HepG2 (cell line): Measurements from ENCODE around the gene HMGN4. TPM values are rescaled to one million over a fixed set of nuclear protein-coding genes. Genes with fewer than 3 reads are reported as not detected.

Source experiments
- BRCA1 ChIP-seq: sonication (generic); formaldehyde crosslinking; IDR thresholded peaks from 2 replicates; pipeline ENCODE4 v1.4.0; 2020; ENCODE audit warnings: missing genetic modification reagents
- CBX2 ChIP-seq, 2 experiments: fragments of 200-600 bp in 1 of 2; sonication (generic); formaldehyde crosslinking in 1 of 2; IDR thresholded peaks; 2 replicates each; pipeline versions ENCODE4 v1.7.0 to v1.8.1; 2018 to 2022; ENCODE audit warnings: low read depth in 2 of 2, low read length in 1 of 2, mild to moderate bottlenecking in 1 of 2, missing genetic modification reagents in 1 of 2
- DNMT1 ChIP-seq: sonication (generic); formaldehyde crosslinking; IDR thresholded peaks from 2 replicates; pipeline ENCODE4 v1.5.1; 2020; ENCODE audit warnings: mild to moderate bottlenecking, missing genetic modification reagents
- EZH2 ChIP-seq: conservative IDR thresholded peaks from 2 replicates; pipeline ENCODE4 v1.6.1; 2012; ENCODE audit warnings: mild to moderate bottlenecking, low read depth, low read length, moderate library complexity
- HHEX ChIP-seq: IDR thresholded peaks from 2 replicates; pipeline ENCODE4 v1.6.1; 2016; ENCODE audit warnings: control low read depth
- HOXA9 ChIP-seq: sonication (generic); formaldehyde crosslinking; IDR thresholded peaks from 2 replicates; pipeline ENCODE4 v1.8.1; 2022; ENCODE audit warnings: missing genetic modification reagents, mild to moderate bottlenecking, moderate library complexity, borderline replicate concordance
- ISL2 ChIP-seq: sonication (generic); formaldehyde crosslinking; IDR thresholded peaks from 2 replicates; pipeline ENCODE4 v1.5.0; 2020; ENCODE audit warnings: missing genetic modification reagents
- KLF12 ChIP-seq: sonication (generic); formaldehyde crosslinking; IDR thresholded peaks from 2 replicates; pipeline ENCODE4 v1.4.0; 2020; ENCODE audit warnings: missing genetic modification reagents, borderline replicate concordance
- MBNL3 ChIP-seq: fragments of 250-450 bp; sonication (Bioruptor Pico); conservative IDR thresholded peaks from 2 replicates; pipeline ENCODE4 v1.8.0; 2022; ENCODE audit warnings: mild to moderate bottlenecking, inconsistent platforms
- MYNN ChIP-seq: sonication (generic); formaldehyde crosslinking; IDR thresholded peaks from 2 replicates; pipeline ENCODE4 v1.4.0; 2020; ENCODE audit warnings: mild to moderate bottlenecking, low read depth, missing genetic modification reagents
- NCOR1 ChIP-seq: fragments of 200-600 bp; sonication (generic); IDR thresholded peaks from 2 replicates; pipeline ENCODE4 v1.7.0; 2017; ENCODE audit warnings: antibody characterized with exemption, low read length, borderline replicate concordance
- PPARG ChIP-seq: conservative IDR thresholded peaks from 2 replicates; pipeline ENCODE4 v1.6.1; 2016; ENCODE audit warnings: missing biosample characterization, missing genetic modification reagents
- SIX1 ChIP-seq: sonication (generic); formaldehyde crosslinking; IDR thresholded peaks from 2 replicates; pipeline ENCODE4 v1.4.0; 2020; ENCODE audit warnings: missing genetic modification reagents, borderline replicate concordance
- SMAD1 ChIP-seq: sonication (generic); formaldehyde crosslinking; IDR thresholded peaks from 2 replicates; pipeline ENCODE4 v1.4.0; 2020; ENCODE audit warnings: missing genetic modification reagents, low read depth, mild to moderate bottlenecking, borderline replicate concordance
- SRF ChIP-seq: IDR thresholded peaks from 2 replicates; pipeline ENCODE4 v1.6.1; 2011; ENCODE audit warnings: mild to moderate bottlenecking, low read depth, low read length, moderate library complexity
- SRSF1 ChIP-seq: fragments of 200-400 bp; formaldehyde crosslinking; optimal IDR thresholded peaks from 2 replicates; pipeline ENCODE3; 2017; ENCODE audit warnings: mild to moderate bottlenecking, low read depth, low read length, moderate library complexity
- SYNCRIP ChIP-seq: fragments of 200-400 bp; formaldehyde crosslinking; IDR thresholded peaks from 2 replicates; pipeline ENCODE4 v1.6.1; 2018; ENCODE audit warnings: mild to moderate bottlenecking, low read depth, low read length; ENCODE audit not compliant: insufficient read depth
- TGIF2 ChIP-seq: IDR thresholded peaks from 2 replicates; pipeline ENCODE4 v1.6.1; 2016; ENCODE audit warnings: control low read depth, missing compliant biosample characterization
- THAP11 ChIP-seq: IDR thresholded peaks from 2 replicates; pipeline ENCODE4 v1.6.1; 2016; ENCODE audit warnings: missing biosample characterization, missing genetic modification reagents
- ZBTB1 ChIP-seq: sonication (generic); formaldehyde crosslinking; IDR thresholded peaks from 2 replicates; pipeline ENCODE4 v1.4.0; 2020; ENCODE audit warnings: missing genetic modification reagents, borderline replicate concordance
- ZBTB34 ChIP-seq: sonication (generic); formaldehyde crosslinking; IDR thresholded peaks from 2 replicates; pipeline ENCODE4 v1.8.0; 2022; ENCODE audit warnings: mild to moderate bottlenecking, missing genetic modification reagents
- ZFP62 ChIP-seq: sonication (generic); formaldehyde crosslinking; IDR thresholded peaks from 2 replicates; pipeline ENCODE4 v1.4.0; 2020; ENCODE audit warnings: missing genetic modification reagents
- ZKSCAN1 ChIP-seq: fragments of 150-350 bp; IDR thresholded peaks from 2 replicates; pipeline ENCODE4 v1.6.1; 2014; ENCODE audit warnings: low read length
- ZNF180 ChIP-seq: sonication (generic); formaldehyde crosslinking; IDR thresholded peaks from 2 replicates; pipeline ENCODE4 v1.4.0; 2020; ENCODE audit warnings: low read depth, missing genetic modification reagents, borderline replicate concordance
- ZNF232 ChIP-seq: sonication (generic); formaldehyde crosslinking; IDR thresholded peaks from 2 replicates; pipeline ENCODE4 v1.4.0; 2020; ENCODE audit warnings: missing genetic modification reagents, borderline replicate concordance
- ZNF292 ChIP-seq: sonication (generic); formaldehyde crosslinking; IDR thresholded peaks from 2 replicates; pipeline ENCODE4 v1.8.1; 2022; ENCODE audit warnings: mild to moderate bottlenecking, low read depth, missing genetic modification reagents, borderline replicate concordance
- ZNF33B ChIP-seq: sonication (generic); formaldehyde crosslinking; IDR thresholded peaks from 2 replicates; pipeline ENCODE4 v1.5.1; 2020; ENCODE audit warnings: mild to moderate bottlenecking, missing genetic modification reagents
- ZNF639 ChIP-seq: conservative IDR thresholded peaks from 2 replicates; pipeline ENCODE4 v1.6.1; 2018; ENCODE audit warnings: missing genetic modification reagents
- ZSCAN22 ChIP-seq: sonication (generic); formaldehyde crosslinking; IDR thresholded peaks from 2 replicates; pipeline ENCODE4 v1.4.0; 2020; ENCODE audit warnings: mild to moderate bottlenecking, missing genetic modification reagents
- polyA plus RNA-seq, 8 experiments: library from polyadenylated mRNA; depleted of rRNA in 3 of 8; stranded (reverse) in 7 of 8; unstranded in 1 of 8; fragments of >200 nt; fragmentation: Illumina TruSeq in 4 of 8; extraction: Trizol in 4 of 8; gene quantifications; 2 replicates each; pipeline versions ENCODE4 v1.2.1 to v1.2.3, GENCODE V29; 2011 to 2016; ENCODE audit warnings: low read depth in 4 of 8, missing spikeins in 1 of 8, mixed read lengths in 1 of 8; ENCODE audit not compliant: insufficient read depth in 1 of 8
- total RNA-seq, 5 experiments: library from RNA; depleted of rRNA; stranded (reverse); fragments of >200 nt; fragmentation: Illumina TruSeq; extraction: Trizol; gene quantifications; 2 replicates each; pipeline ENCODE4 v1.2.3, GENCODE V29; 2016; ENCODE audit warnings: low read depth in 1 of 5
- TF ChIP-seq, protein P1 (sequence below): IDR thresholded peaks from 2 replicates; pipeline ENCODE4 v1.6.1; 2012; ENCODE audit warnings: inconsistent platforms
- TF ChIP-seq, protein P2 (sequence below): IDR thresholded peaks from 2 replicates; pipeline ENCODE4 v1.6.1; 2016; ENCODE audit warnings: low read depth, borderline replicate concordance

Gene HMGN4
- total and polyA plus RNA-seq, 2 of the 13 experiments (the other 11 are each of a cell fraction or from before 2014, with no cell fraction given), result 39.9 to 52.1 TPM

DNA sequence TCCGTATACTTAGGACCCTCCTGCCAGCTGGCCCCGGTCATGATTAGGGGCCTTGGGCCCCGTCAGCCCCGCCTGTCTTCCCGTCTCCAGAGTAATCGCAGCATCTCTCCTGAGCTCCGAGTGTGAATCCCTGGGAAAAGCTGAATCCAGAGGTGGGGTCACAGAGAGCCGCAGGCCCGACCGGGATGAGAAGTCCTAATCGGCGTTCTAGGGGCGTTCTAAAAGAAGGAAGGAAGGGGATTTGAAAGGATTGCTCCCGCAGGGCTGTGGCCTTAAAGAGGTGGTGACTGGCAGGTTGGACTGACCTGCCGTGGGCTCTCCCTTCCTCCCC, 371 bp downstream of the HMGN4 start (continued):
- no peak for TF ChIP-seq ZNF232 (CRISPR knock-in tag)
- TF ChIP-seq DNMT1 (CRISPR knock-in tag), result no peak
- TF ChIP-seq ZSCAN22 (CRISPR knock-in tag), result no peak
- TF ChIP-seq PPARG (CRISPR knock-in tag), result no peak
- no peak for TF ChIP-seq SYNCRIP
- TF ChIP-seq ZNF292, result peak; percentile 70
- TF ChIP-seq ZKSCAN1, result no peak
- no peak for TF ChIP-seq SRSF1
- TF ChIP-seq, protein P1, sequence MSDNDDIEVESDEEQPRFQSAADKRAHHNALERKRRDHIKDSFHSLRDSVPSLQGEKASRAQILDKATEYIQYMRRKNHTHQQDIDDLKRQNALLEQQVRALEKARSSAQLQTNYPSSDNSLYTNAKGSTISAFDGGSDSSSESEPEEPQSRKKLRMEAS, result no peak
- TF ChIP-seq TGIF2 (CRISPR knock-in tag), result no peak
- TF ChIP-seq MYNN, result 0 out of 2 replicates have a peak, but pooled peaks have one; percentile 16
- TF ChIP-seq HOXA9 (CRISPR knock-in tag), result no peak
- no peak for TF ChIP-seq EZH2
- no peak for TF ChIP-seq SIX1 (CRISPR knock-in tag)
- 0 out of 2 replicates have a peak, but pooled peaks have one; percentile 3 for TF ChIP-seq ZNF639 (CRISPR knock-in tag)
- TF ChIP-seq, protein P2, sequence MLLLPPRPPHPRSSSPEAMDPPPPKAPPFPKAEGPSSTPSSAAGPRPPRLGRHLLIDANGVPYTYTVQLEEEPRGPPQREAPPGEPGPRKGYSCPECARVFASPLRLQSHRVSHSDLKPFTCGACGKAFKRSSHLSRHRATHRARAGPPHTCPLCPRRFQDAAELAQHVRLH, result no peak
- no peak for TF ChIP-seq NCOR1
- no peak for TF ChIP-seq HHEX (CRISPR knock-in tag)
- TF ChIP-seq SMAD1, result no peak
- 0 out of 2 replicates have a peak, but pooled peaks have one; percentile 3 for TF ChIP-seq KLF12 (CRISPR knock-in tag)
- TF ChIP-seq MBNL3, result no peak
- TF ChIP-seq ISL2 (CRISPR knock-in tag), result peak; percentile 7; the same call in 1 of the 2 replicates
- TF ChIP-seq ZNF33B (CRISPR knock-in tag), result no peak
- no peak for TF ChIP-seq ZBTB34
- no peak for TF ChIP-seq CBX2 (IDR thresholded peaks at IDR 0.05; ENCODE audit: low read depth, low read length)
- no peak for TF ChIP-seq CBX2 (CRISPR knock-in tag; IDR thresholded peaks at IDR 0.05; ENCODE audit: low read depth)
- no peak for TF ChIP-seq THAP11 (CRISPR knock-in tag)
- no peak for TF ChIP-seq ZNF180 (CRISPR knock-in tag)
- TF ChIP-seq ZBTB1 (CRISPR knock-in tag), result no peak
- no peak for TF ChIP-seq ZFP62 (CRISPR knock-in tag)
- 0 out of 2 replicates have a peak, but pooled peaks have one; percentile 9 for TF ChIP-seq BRCA1 (CRISPR knock-in tag)
- no peak for TF ChIP-seq SRF
